Trophoblast cell (in vitro differentiated cells and primary cell): ENCODE results near the gene NT5C2.
"Not testable (repeated sequence)": the region's sequence is repeated elsewhere in the genome, so short reads cannot be mapped to it uniquely, and the experiment has no call there.

Experiments used
- DNase-seq, 2 donors: peaks; one replicate each; pipeline ENCODE4 v3.0.0-alpha.2; 2016
- H2AFZ ChIP-seq: 2 replicates; pipeline ENCODE4 v1.6.1; 2013; ENCODE audit warnings: low read length, moderate library complexity, mild to moderate bottlenecking; ENCODE audit not compliant: insufficient read depth, poor library complexity
- H2AK5ac ChIP-seq: 2 replicates; pipeline ENCODE4 v1.6.1; 2013; ENCODE audit warnings: mild to moderate bottlenecking, low read length
- H2BK120ac ChIP-seq: 2 replicates; pipeline ENCODE4 v1.6.1; 2013; ENCODE audit warnings: low read length, mild to moderate bottlenecking, moderate library complexity; ENCODE audit not compliant: insufficient read depth, poor library complexity
- H2BK12ac ChIP-seq: 2 replicates; pipeline ENCODE4 v1.6.1; 2013; ENCODE audit warnings: mild to moderate bottlenecking, low read length, moderate library complexity
- H2BK5ac ChIP-seq: 2 replicates; pipeline ENCODE4 v1.6.1; 2013; ENCODE audit warnings: low read length, low read depth, moderate library complexity, mild to moderate bottlenecking; ENCODE audit not compliant: poor library complexity
- H3K14ac ChIP-seq: 2 replicates; pipeline ENCODE4 v1.6.1; 2013; ENCODE audit warnings: mild to moderate bottlenecking, low read length
- H3K18ac ChIP-seq: 2 replicates; pipeline ENCODE4 v1.6.1; 2013; ENCODE audit warnings: mild to moderate bottlenecking, low read length
- H3K23ac ChIP-seq: 2 replicates; pipeline ENCODE4 v1.6.1; 2013; ENCODE audit warnings: low read length
- H3K27ac ChIP-seq: 2 replicates; pipeline ENCODE4 v1.5.1; 2013; ENCODE audit warnings: low read depth, mild to moderate bottlenecking, inconsistent platforms, low read length, moderate library complexity
- H3K27me3 ChIP-seq: 2 replicates; pipeline ENCODE4 v1.6.1; 2013; ENCODE audit warnings: inconsistent platforms, mild to moderate bottlenecking, low read length, moderate library complexity; ENCODE audit not compliant: insufficient read depth
- H3K36me3 ChIP-seq, 2 experiments: 1 replicate in 1 of 2; 2 replicates in 1 of 2; pipeline ENCODE4 v1.6.1; 2013; ENCODE audit warnings: low read length in 2 of 2, mild to moderate bottlenecking in 2 of 2, moderate library complexity in 1 of 2; ENCODE audit not compliant: insufficient read depth in 2 of 2, control insufficient read depth in 1 of 2
- H3K4ac ChIP-seq: 2 replicates; pipeline ENCODE4 v1.6.1; 2013; ENCODE audit warnings: low read depth, mild to moderate bottlenecking, low read length, moderate library complexity
- H3K4me1 ChIP-seq, 2 experiments: 1 replicate in 1 of 2; 2 replicates in 1 of 2; pipeline ENCODE4 v1.6.1; 2013; ENCODE audit warnings: low read length in 2 of 2, mild to moderate bottlenecking in 2 of 2, moderate library complexity in 1 of 2; ENCODE audit not compliant: insufficient read depth in 2 of 2, control insufficient read depth in 1 of 2
- H3K4me2 ChIP-seq: 2 replicates; pipeline ENCODE4 v1.6.1; 2013; ENCODE audit warnings: inconsistent platforms, mild to moderate bottlenecking, low read length, moderate library complexity
- H3K4me3 ChIP-seq: 2 replicates; pipeline ENCODE4 v1.5.1; 2013; ENCODE audit warnings: mild to moderate bottlenecking, low read depth, low read length, inconsistent platforms
- H3K79me1 ChIP-seq: one replicate; pipeline ENCODE4 v1.6.1; 2013; ENCODE audit warnings: low read length
- H3K79me2 ChIP-seq: 2 replicates; pipeline ENCODE4 v1.6.1; 2013; ENCODE audit warnings: low read length, mild to moderate bottlenecking; ENCODE audit not compliant: control insufficient read depth, insufficient read depth, poor library complexity
- H3K9ac ChIP-seq: 2 replicates; pipeline ENCODE4 v1.6.1; 2013; ENCODE audit warnings: mild to moderate bottlenecking, low read length
- H3K9me3 ChIP-seq: 2 replicates; pipeline ENCODE4 v1.6.1; 2013; ENCODE audit warnings: low read depth, mild to moderate bottlenecking, control low read depth, inconsistent platforms, low read length; ENCODE audit not compliant: insufficient read depth
- H4K12ac ChIP-seq: 2 replicates; pipeline ENCODE4 v1.6.1; 2013; ENCODE audit warnings: low read depth, mild to moderate bottlenecking, low read length, moderate library complexity
- H4K8ac ChIP-seq: 2 replicates; pipeline ENCODE4 v1.6.1; 2013; ENCODE audit warnings: low read depth, mild to moderate bottlenecking, low read length, moderate library complexity
- H4K91ac ChIP-seq: one replicate; pipeline ENCODE4 v1.6.1; 2013; ENCODE audit warnings: low read depth, mild to moderate bottlenecking, low read length, moderate library complexity
- WGBS: extraction: QIAGEN DNeasy Blood & Tissue Kit; methylation state at CpG from one replicate; pipeline ENCODE4 v1.1.7; 2013; ENCODE audit warnings: missing lambda C conversion rate; ENCODE audit not compliant: insufficient read length, insufficient coverage; ENCODE audit errors: extremely low coverage; 5-methylcytosine and 5-hydroxymethylcytosine counted together

Gene NT5C2

DNA sequence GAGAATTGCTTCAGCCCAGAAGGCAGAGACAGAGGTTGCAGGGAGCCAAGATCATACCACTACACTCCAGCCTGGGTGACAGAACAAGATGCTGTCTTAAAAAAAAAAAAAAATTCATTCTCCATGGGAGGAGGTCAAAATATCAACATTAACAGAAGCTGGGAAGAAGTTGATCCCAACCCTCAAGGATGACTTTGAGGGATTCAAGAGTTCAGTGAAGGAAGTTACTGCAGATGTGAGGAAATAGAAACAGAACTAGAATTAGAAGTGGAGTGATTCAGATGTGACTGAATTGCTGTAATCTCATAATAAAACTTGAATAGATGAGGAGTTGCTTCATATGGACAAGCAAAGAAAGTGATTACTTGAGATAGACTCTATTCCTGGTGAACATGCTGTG lies 32.9 kb upstream of the NT5C2 start:
- DNase-seq, result no peak
- Histone ChIP-seq H4K12ac (no peak overlapping the region), H2BK12ac (no peak overlapping the region), H3K79me1 (peaks cover 10% of the 10 kb centered on the region), H3K27me3 (no peaks in the 10 kb centered on the region), H3K4ac (no peak overlapping the region), H3K23ac (no peak overlapping the region), H4K91ac (no peak overlapping the region), H3K4me1 (peaks cover 10 to 12% of the 10 kb centered on the region in 2 experiments), H2BK120ac (no peak overlapping the region), H2BK5ac (no peak overlapping the region), H3K36me3 (peaks cover 0 to 3% of the 10 kb centered on the region in 2 experiments), H4K8ac (no peak overlapping the region), H3K79me2 (peaks cover 4% of the 10 kb centered on the region), H3K4me3 (no peak overlapping the region), H3K18ac (no peak overlapping the region), H3K14ac (no peak overlapping the region), H3K9me3 (peaks cover 9% of the 10 kb centered on the region), H3K4me2 (no peak overlapping the region), H2AFZ (no peak overlapping the region), H3K9ac (no peak overlapping the region), H2AK5ac (no peak overlapping the region), H3K27ac (no peak overlapping the region)

DNA sequence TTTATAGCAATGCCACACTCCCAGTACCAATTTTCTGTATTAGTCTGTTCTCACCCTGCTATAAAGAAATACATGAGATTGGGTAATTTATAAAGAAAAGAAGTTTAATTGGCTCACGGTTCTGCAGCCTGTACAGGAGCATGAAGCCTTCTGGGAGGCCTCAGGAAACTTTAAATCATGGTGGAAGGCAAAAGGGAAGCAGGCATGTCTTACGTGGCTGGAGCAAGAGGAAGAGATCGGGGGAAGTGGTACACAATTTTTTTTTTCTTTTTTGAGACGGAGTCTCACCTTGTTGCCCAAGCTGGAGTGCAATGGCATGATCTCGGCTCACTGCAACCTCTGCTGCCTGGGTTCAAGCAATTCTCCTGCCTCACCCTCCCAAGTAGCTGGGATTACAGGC lies 31.6 kb upstream of the NT5C2 start:
- H4K91ac ChIP-seq, H4K8ac ChIP-seq, H4K12ac ChIP-seq, H3K4me3 ChIP-seq, H3K27me3 ChIP-seq, H3K4me1 ChIP-seq, H3K27ac ChIP-seq, H3K9ac ChIP-seq, H2AK5ac ChIP-seq, H3K36me3 ChIP-seq, H3K79me1 ChIP-seq, H2BK12ac ChIP-seq, H3K14ac ChIP-seq, H3K4ac ChIP-seq, H3K18ac ChIP-seq, H3K79me2 ChIP-seq, H3K9me3 ChIP-seq, DNase-seq, H2AFZ ChIP-seq, H3K4me2 ChIP-seq, H2BK120ac ChIP-seq, H2BK5ac ChIP-seq, H3K23ac ChIP-seq: not testable (repeated sequence)
- no CpG with 5 or more reads among the region's 5 CpGs for WGBS

DNA sequence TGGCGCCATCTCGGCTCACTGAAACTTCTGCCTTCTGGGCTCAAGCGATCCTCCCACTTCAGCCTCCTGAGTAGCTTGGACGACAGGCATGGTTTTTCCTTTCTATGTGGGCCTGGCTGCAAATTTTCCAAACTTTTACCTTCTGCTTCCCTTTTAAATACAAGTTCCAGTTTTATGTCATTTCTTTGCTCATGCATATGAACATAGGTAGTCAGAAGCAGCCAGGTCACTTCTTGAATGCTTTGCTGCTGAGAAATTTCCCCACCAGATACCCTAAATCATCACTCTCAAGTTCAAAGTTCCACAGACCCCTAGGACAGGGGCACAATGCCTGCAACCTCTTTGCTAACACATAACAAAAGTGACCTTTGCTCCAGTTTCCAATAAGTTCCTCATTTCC lies 31.1 kb upstream of the NT5C2 start:
- H3K4ac ChIP-seq, result no peak overlapping the region
- no peak overlapping the region for H2BK5ac ChIP-seq
- H3K36me3 ChIP-seq, result peaks cover 0 to 3% of the 10 kb centered on the region in 2 experiments
- DNase-seq, result no peak
- H3K9ac ChIP-seq, result no peak overlapping the region
- H3K9me3 ChIP-seq, result peaks cover 9% of the 10 kb centered on the region
- no peaks in the 10 kb centered on the region for H3K79me2 ChIP-seq
- H2AK5ac ChIP-seq, result no peak overlapping the region
- no peak overlapping the region for H2BK12ac ChIP-seq
- H4K12ac ChIP-seq, result no peak overlapping the region
- WGBS, result no CpG with 5 or more reads among the region's 4 CpGs
- H2AFZ ChIP-seq, result no peak overlapping the region
- H3K14ac ChIP-seq, result no peak overlapping the region
- no peak overlapping the region for H3K18ac ChIP-seq
- H3K4me1 ChIP-seq, result peaks cover 0 to 2% of the 10 kb centered on the region in 2 experiments
- H4K8ac ChIP-seq, result no peak overlapping the region
- no peaks in the 10 kb centered on the region for H3K27me3 ChIP-seq
- no peak overlapping the region for H3K4me2 ChIP-seq
- no peak overlapping the region for H2BK120ac ChIP-seq
- no peak overlapping the region for H3K4me3 ChIP-seq
- no peak overlapping the region for H3K23ac ChIP-seq
- no peak overlapping the region for H3K27ac ChIP-seq
- no peak overlapping the region for H4K91ac ChIP-seq
- no peaks in the 10 kb centered on the region for H3K79me1 ChIP-seq

DNA sequence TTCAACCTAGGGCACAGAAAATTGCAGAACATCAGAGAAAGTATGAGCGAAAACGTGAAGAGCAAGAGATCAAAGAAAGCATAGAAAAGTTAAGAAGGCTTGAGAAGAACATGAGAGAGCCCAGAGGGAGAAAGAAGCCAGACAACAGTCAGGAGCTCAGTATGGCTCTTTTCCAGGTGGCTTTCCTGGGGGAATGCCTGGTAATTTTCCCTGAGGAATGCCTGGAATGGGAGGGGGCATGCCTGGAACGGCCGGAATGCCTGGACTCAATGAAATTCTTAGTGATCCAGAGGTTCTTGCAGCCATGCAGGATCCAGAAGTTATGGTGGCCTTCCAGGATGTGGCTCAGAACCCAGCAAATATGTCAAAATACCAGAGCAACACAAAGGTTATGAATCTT lies 23.3 kb upstream of the NT5C2 start:
- not testable (repeated sequence) for H2AFZ ChIP-seq, H3K27me3 ChIP-seq, H3K4me1 ChIP-seq, H3K18ac ChIP-seq, H3K9ac ChIP-seq, H3K79me2 ChIP-seq, H3K14ac ChIP-seq, H2BK5ac ChIP-seq, H3K36me3 ChIP-seq, H2BK12ac ChIP-seq, H4K8ac ChIP-seq, H4K12ac ChIP-seq, H2AK5ac ChIP-seq, H3K23ac ChIP-seq, H3K4me2 ChIP-seq, H3K79me1 ChIP-seq, H2BK120ac ChIP-seq, H3K4ac ChIP-seq, H3K9me3 ChIP-seq, H3K4me3 ChIP-seq
- peak; percentile 27 to 61 for DNase-seq
- no CpG with 5 or more reads among the region's 4 CpGs for WGBS
- Histone ChIP-seq H3K27ac (peak overlapping the region; percentile 79), H4K91ac (peak overlapping the region; percentile 30)
